HG02943 (cell line): ENCODE results near the gene IL17RC.
A peak's percentile ranks its signal among the peaks of the same experiment; 100 is the strongest.
"Not testable (repeated sequence)": the region's sequence is repeated elsewhere in the genome, so short reads cannot be mapped to it uniquely, and the experiment has no call there.

Experiments used
- ATAC-seq: cut with Tn5 transposase; IDR thresholded peaks from one replicate; pipeline ENCODE4 v1.9.1; 2021; ENCODE audit warnings: mild to moderate bottlenecking, low read depth, moderate library complexity; ENCODE audit not compliant: unreplicated experiment

The IL17RC gene, protein sequence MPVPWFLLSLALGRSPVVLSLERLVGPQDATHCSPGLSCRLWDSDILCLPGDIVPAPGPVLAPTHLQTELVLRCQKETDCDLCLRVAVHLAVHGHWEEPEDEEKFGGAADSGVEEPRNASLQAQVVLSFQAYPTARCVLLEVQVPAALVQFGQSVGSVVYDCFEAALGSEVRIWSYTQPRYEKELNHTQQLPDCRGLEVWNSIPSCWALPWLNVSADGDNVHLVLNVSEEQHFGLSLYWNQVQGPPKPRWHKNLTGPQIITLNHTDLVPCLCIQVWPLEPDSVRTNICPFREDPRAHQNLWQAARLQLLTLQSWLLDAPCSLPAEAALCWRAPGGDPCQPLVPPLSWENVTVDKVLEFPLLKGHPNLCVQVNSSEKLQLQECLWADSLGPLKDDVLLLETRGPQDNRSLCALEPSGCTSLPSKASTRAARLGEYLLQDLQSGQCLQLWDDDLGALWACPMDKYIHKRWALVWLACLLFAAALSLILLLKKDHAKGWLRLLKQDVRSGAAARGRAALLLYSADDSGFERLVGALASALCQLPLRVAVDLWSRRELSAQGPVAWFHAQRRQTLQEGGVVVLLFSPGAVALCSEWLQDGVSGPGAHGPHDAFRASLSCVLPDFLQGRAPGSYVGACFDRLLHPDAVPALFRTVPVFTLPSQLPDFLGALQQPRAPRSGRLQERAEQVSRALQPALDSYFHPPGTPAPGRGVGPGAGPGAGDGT

GRCh38 chr3:9916734-9917680 is at the start of gene IL17RC:
Gene IL17RC, plus strand, starts transcription at chr3:9917098. Its CDS starts 218 bp downstream, at chr3:9917316.
- no peak for ATAC-seq

DNA sequence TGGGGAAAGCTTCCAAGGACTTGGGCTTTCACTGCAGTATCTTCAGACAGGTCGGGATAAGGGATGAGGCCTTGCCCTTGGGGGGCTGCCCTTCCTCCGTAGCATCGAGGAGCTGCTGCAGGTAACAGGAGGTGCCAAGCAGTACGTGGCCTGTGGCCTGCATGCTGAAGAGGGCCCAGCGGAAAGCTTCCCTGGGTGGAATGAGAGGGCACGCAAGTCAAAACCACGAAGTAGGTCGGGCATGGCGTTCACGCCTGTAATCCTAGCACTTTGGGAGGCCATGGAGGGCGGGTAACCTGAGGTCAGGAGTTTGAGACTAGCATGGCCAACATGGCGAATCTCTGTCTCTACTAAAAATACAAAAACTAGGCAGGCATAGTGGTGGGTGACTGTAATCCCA is 49.8 kb upstream of the IL17RC start:
- ATAC-seq, result no peak

- no peak for ATAC-seq
Observed at GRCh38 chr3:9869955-9870354, 46.9 kb upstream of the IL17RC start.

GRCh38 chr3:9870978-9871377 is 45.9 kb upstream of the IL17RC start:
- no peak for ATAC-seq

- not testable (repeated sequence) for ATAC-seq
Observed at GRCh38 chr3:9872067-9872466, 44.8 kb upstream of the IL17RC start.

GRCh38 chr3:9875448-9875847 is 41.5 kb upstream of the IL17RC start:
- no peak for ATAC-seq

DNA sequence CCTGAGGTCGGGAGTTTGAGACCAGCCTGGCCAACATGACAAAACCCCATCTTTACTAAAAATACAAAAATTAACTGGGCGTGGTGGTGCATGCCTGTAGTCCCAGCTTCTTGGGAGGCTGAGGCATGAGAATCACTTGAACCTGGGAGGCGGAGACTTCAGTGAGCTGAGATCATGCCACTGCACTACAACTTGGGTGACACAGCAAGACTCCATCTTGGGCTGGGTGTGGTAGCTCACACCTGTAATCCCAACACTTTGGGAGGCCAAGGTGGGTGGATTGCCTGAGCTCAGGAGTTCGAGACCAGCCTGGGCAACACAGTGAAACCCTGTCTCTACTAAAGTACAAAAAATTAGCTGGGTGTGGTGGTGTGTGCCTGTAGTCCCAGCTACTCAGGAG is 40.6 kb upstream of the IL17RC start:
- ATAC-seq, result not testable (repeated sequence)

GRCh38 chr3:9876991-9877390 is 39.9 kb upstream of the IL17RC start:
- ATAC-seq, result no peak

DNA sequence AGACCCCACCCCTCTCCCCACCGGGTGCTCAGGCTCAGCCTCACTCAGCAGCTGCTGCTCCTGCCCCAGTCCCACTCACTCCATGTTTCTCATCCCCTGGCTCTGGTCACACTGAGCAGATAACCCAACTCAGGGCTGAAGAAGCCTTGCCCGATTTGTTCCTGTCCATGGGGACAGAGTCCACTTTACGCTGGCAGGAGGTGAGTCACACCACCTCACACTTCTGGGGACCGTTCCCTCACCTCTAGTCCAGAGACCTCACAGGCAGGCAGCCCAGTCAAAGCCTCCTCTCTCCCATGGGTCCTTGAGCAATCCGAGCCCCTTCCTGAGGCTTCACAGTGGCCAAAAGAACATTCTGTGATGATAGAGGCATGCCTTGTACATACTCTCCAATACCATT is 38.2 kb upstream of the IL17RC start:
- no peak for ATAC-seq

GRCh38 chr3:9879830-9880549 is 36.9 kb upstream of the IL17RC start, which contains the start of gene CIDEC:
Gene CIDEC, minus strand, starts transcription at chr3:9880253. Its CDS starts 1,767 bp downstream, at chr3:9878486.
- ATAC-seq, result no peak

- ATAC-seq, result no peak
Observed at GRCh38 chr3:9881441-9881840, 35.5 kb upstream of the IL17RC start.

GRCh38 chr3:9883706-9884554 is 33.0 kb upstream of the IL17RC start:
- no peak for ATAC-seq

- no peak for ATAC-seq
Observed at GRCh38 chr3:9884555-9885165, 32.2 kb upstream of the IL17RC start.

DNA sequence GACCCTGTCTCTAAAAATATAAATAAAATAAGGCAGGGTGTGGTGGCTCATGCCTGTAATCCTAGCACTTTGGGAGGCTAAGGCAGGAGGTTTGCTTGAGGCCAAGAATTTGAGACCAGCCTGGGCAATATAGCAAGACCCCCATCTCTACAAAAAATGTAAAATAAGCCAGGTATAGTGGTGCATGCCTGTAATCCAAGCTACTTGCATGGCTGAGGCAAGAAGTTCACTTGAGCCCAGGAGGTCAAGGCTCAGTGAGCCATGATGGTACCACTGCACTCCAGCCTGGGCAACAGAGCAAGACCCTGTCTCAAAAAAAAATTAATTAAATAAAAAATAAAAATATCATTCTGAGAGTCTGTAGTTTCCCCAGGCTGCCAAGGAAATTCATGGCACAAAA is 30.6 kb upstream of the IL17RC start:
- ATAC-seq, result no peak

- ATAC-seq, result no peak
Observed at GRCh38 chr3:9887480-9887879, 29.4 kb upstream of the IL17RC start.

DNA sequence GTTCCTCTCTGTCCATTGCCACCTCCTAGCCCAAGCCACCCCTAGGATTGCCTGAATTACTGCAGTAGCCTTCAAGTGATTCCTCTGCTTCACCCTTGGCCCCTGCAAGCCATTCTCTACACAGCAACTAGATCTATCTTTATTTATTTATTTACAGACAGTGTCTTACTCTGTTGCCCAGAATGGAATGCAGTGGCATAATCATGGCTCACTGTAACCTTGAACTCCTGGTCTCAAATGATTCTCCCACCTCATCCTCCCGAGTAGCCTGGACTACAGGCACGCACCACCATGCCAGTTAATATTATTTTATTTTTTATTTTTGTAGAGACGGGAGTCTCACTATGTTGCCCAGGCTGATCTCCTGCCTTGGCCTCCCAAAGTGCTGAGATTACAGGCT is 28.4 kb upstream of the IL17RC start:
- ATAC-seq, result no peak

GRCh38 chr3:9889405-9889804 is 27.5 kb upstream of the IL17RC start:
- no peak for ATAC-seq

DNA sequence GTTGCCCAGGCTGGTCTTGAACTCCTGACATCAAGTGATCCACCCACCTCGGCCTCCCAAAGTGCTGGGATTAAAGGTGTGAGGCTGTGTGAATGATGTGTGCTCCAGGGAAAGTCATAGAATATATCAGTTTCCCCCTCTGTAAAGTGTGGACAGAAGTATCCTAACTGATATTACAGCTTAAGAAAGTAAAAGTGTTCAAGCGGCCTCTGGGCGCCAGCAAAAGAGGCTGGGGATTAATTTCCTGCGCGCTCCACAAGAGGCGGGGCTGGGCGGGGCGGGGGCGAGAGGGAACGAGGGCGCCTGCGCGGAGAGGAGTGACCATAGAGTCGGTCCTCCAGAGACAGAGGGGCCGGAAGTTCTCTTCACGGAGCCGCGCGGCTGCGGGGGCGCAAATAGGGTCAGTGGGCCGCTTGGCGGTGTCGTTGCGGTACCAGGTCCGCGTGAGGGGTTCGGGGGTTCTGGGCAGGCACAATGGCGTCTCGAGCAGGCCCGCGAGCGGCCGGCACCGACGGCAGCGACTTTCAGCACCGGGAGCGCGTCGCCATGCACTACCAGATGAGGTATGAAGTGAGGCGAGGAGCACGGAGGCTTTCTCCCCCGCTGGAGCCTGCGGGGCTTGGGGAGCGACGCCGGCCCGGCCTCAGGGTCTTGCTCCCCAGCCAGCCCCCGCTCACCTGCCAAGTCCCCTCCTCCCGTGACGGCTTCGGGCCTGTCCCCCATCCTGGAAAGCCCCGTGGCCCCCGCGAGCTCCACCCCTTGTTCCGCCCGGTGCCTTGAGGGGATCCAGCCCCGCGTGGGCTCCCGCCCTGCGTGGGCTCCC is 26.4 kb upstream of the IL17RC start, which contains the start of gene JAGN1:
Gene JAGN1, plus strand, starts transcription at position 362 of the 823 bp plus-strand sequence. Its CDS starts 113 bp downstream, at position 475.
- ATAC-seq, result peak; percentile 85
